Mesenchymal stem cell (in vitro differentiated cells and primary cell): ENCODE data around the gene SPDYC. TPM values are rescaled to one million over a fixed set of nuclear protein-coding genes. Genes with fewer than 3 reads are reported as not detected.

ENCODE experiments used
- DNase-seq: peaks from one replicate; pipeline ENCODE4 v3.0.0-alpha.2; 2013
- H2AFZ ChIP-seq: one replicate; pipeline ENCODE4 v1.6.1; 2013; ENCODE audit warnings: low read depth, mild to moderate bottlenecking, control low read depth, inconsistent platforms, low read length, moderate library complexity
- H2AK5ac ChIP-seq: 2 replicates; pipeline ENCODE4 v1.6.1; 2013; ENCODE audit warnings: low read length, moderate library complexity, mild to moderate bottlenecking, inconsistent platforms; ENCODE audit not compliant: severe bottlenecking
- H2BK120ac ChIP-seq: one replicate; pipeline ENCODE4 v1.6.1; 2013; ENCODE audit warnings: low read depth, mild to moderate bottlenecking, inconsistent platforms, low read length, moderate library complexity
- H2BK12ac ChIP-seq, 2 experiments: one replicate each; pipeline ENCODE4 v1.6.1; 2013; ENCODE audit warnings: inconsistent platforms in 2 of 2, low read length in 2 of 2, mild to moderate bottlenecking in 2 of 2, moderate library complexity in 2 of 2, control low read depth in 1 of 2
- H2BK15ac ChIP-seq: one replicate; pipeline ENCODE4 v1.6.1; 2013; ENCODE audit warnings: mild to moderate bottlenecking, low read depth, inconsistent platforms; ENCODE audit not compliant: poor library complexity, severe bottlenecking
- H2BK5ac ChIP-seq: 2 replicates; pipeline ENCODE4 v1.6.1; 2013; ENCODE audit warnings: low read depth, mild to moderate bottlenecking, low read length, control low read depth, inconsistent platforms; ENCODE audit not compliant: poor library complexity, severe bottlenecking
- H3K14ac ChIP-seq, 2 experiments: one replicate each; pipeline ENCODE4 v1.6.1; 2013; ENCODE audit warnings: inconsistent platforms in 2 of 2, low read length in 2 of 2, control low read depth in 1 of 2, mild to moderate bottlenecking in 1 of 2, moderate library complexity in 1 of 2
- H3K18ac ChIP-seq, 2 experiments: one replicate each; pipeline ENCODE4 v1.6.1; 2013; ENCODE audit warnings: inconsistent platforms in 2 of 2, low read length in 2 of 2, control low read depth in 1 of 2, low read depth in 1 of 2, mild to moderate bottlenecking in 1 of 2
- H3K23ac ChIP-seq, 2 experiments: one replicate each; pipeline ENCODE4 v1.6.1; 2013; ENCODE audit warnings: inconsistent platforms in 2 of 2, low read length in 2 of 2, mild to moderate bottlenecking in 2 of 2, moderate library complexity in 2 of 2, control low read depth in 1 of 2
- H3K27ac ChIP-seq: 2 replicates; pipeline ENCODE4 v1.5.1; 2013; ENCODE audit warnings: mild to moderate bottlenecking, moderate library complexity, low read length, control low read depth, inconsistent platforms; ENCODE audit not compliant: poor library complexity, severe bottlenecking
- H3K27me3 ChIP-seq, 2 experiments: 2 replicates each; pipeline versions ENCODE4 v1.6.1 to v1.7.0; 2013; ENCODE audit warnings: low read length in 2 of 2, mild to moderate bottlenecking in 2 of 2, moderate library complexity in 2 of 2, control low read depth in 1 of 2, inconsistent platforms in 1 of 2; ENCODE audit not compliant: control insufficient read depth in 1 of 2, insufficient read depth in 1 of 2
- H3K36me3 ChIP-seq, 2 experiments: 2 replicates each; pipeline versions ENCODE4 v1.6.1 to v1.7.0; 2013; ENCODE audit warnings: low read length in 2 of 2, control low read depth in 1 of 2, inconsistent platforms in 1 of 2, low read depth in 1 of 2, mild to moderate bottlenecking in 1 of 2; ENCODE audit not compliant: insufficient read depth in 2 of 2, control insufficient read depth in 1 of 2
- H3K4ac ChIP-seq, 2 experiments: one replicate each; pipeline ENCODE4 v1.6.1; 2013; ENCODE audit warnings: inconsistent platforms in 2 of 2, low read length in 2 of 2, mild to moderate bottlenecking in 2 of 2, moderate library complexity in 2 of 2, control low read depth in 1 of 2, low read depth in 1 of 2
- H3K4me1 ChIP-seq: 2 replicates; pipeline ENCODE4 v1.6.1; 2013; ENCODE audit warnings: low read depth, low read length, control low read depth; ENCODE audit not compliant: control insufficient read depth, insufficient read depth
- H3K4me2 ChIP-seq: 2 replicates; pipeline ENCODE4 v1.6.1; 2013; ENCODE audit warnings: low read length, mild to moderate bottlenecking, inconsistent platforms; ENCODE audit not compliant: poor library complexity, severe bottlenecking
- H3K4me3 ChIP-seq, 2 experiments: 2 replicates each; pipeline versions ENCODE4 v1.5.1 to v1.7.0; 2013; ENCODE audit warnings: low read length in 2 of 2, mild to moderate bottlenecking in 2 of 2, control low read depth in 1 of 2, low read depth in 1 of 2; ENCODE audit not compliant: insufficient read depth in 1 of 2
- H3K79me1 ChIP-seq: replicated peaks from 2 replicates; pipeline ENCODE4 v1.6.1; 2013; ENCODE audit warnings: mild to moderate bottlenecking, control low read depth, low read length, inconsistent platforms; ENCODE audit not compliant: poor library complexity, severe bottlenecking
- H3K9ac ChIP-seq: 2 replicates; pipeline ENCODE4 v1.7.0; 2013; ENCODE audit warnings: mild to moderate bottlenecking, low read length, moderate library complexity
- H3K9me3 ChIP-seq: 2 replicates; pipeline ENCODE4 v1.7.0; 2013; ENCODE audit warnings: mild to moderate bottlenecking, low read length; ENCODE audit not compliant: control insufficient read depth
- H4K8ac ChIP-seq: one replicate; pipeline ENCODE4 v1.6.1; 2013; ENCODE audit warnings: inconsistent platforms, mild to moderate bottlenecking, low read length, moderate library complexity
- H4K91ac ChIP-seq: one replicate; pipeline ENCODE4 v1.6.1; 2013; ENCODE audit warnings: mild to moderate bottlenecking, low read length, inconsistent platforms
- WGBS: methylation state at CpG from one replicate; pipeline ENCODE4 v1.1.7; 2013; ENCODE audit warnings: mixed read lengths; 5-methylcytosine and 5-hydroxymethylcytosine counted together
- small RNA-seq: library from polyadenylated mRNA; stranded (forward); fragments of <200 nt; extraction: miRNeasy Mini kit (QIAGEN cat#:217004); gene quantifications from one replicate; pipeline ENCODE3, GENCODE V24; 2013; ENCODE audit warnings: low read depth

SPDYC gene

GRCh38 chr11:65218446-65218845, 48.4 kb downstream of the SPDYC start:
- H2BK5ac ChIP-seq: no peak overlapping the region
- no peak overlapping the region for H3K4me3 ChIP-seq
- H4K8ac ChIP-seq: no peak overlapping the region
- no peak overlapping the region for H3K14ac ChIP-seq
- H4K91ac ChIP-seq: no peak overlapping the region
- 96% methylated on average over 9 of the region's 9 CpGs for WGBS
- H2BK15ac ChIP-seq: no peak overlapping the region
- H3K4me2 ChIP-seq: no peak overlapping the region
- no peak overlapping the region for H2AFZ ChIP-seq
- no peak overlapping the region for H3K9ac ChIP-seq
- H3K27ac ChIP-seq: no peak overlapping the region
- H2BK120ac ChIP-seq: no peak overlapping the region
- no peak overlapping the region for H3K23ac ChIP-seq
- peaks cover 0 to 24% of the 10 kb centered on the region in 2 experiments for H3K36me3 ChIP-seq
- no peaks in the 10 kb centered on the region for H3K27me3 ChIP-seq
- no peak overlapping the region for H3K4ac ChIP-seq
- H3K79me1 ChIP-seq: peaks cover 1% of the 10 kb centered on the region
- H2BK12ac ChIP-seq: no peak overlapping the region
- H3K18ac ChIP-seq: no peak overlapping the region
- no peak for DNase-seq
- H3K9me3 ChIP-seq: no peaks in the 10 kb centered on the region
- H3K4me1 ChIP-seq: peaks cover 14% of the 10 kb centered on the region
- H2AK5ac ChIP-seq: no peak overlapping the region

DNA sequence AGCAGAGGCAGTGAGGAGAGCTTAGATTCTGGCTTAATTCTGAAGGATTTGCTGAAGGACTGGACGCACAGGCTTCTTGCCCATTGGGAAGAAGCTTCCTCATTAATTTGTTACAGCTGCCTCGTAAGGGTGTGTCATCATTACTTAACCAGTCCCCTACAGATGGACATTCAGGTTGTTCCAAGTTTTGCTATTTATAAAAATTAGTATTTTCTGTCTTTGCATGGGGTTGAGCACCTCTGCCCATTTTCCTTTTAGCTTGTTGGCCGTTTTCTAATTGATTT, 49.8 kb downstream of the SPDYC start:
- no peak overlapping the region for H3K4ac ChIP-seq
- peaks cover 1% of the 10 kb centered on the region for H3K79me1 ChIP-seq
- peaks cover 10% of the 10 kb centered on the region for H3K4me1 ChIP-seq
- H4K8ac ChIP-seq: no peak overlapping the region
- no peak overlapping the region for H2BK15ac ChIP-seq
- no peaks in the 10 kb centered on the region for H3K27me3 ChIP-seq
- no peak overlapping the region for H2BK120ac ChIP-seq
- H3K18ac ChIP-seq: no peak overlapping the region
- H3K14ac ChIP-seq: no peak overlapping the region
- H3K4me3 ChIP-seq: no peak overlapping the region
- H4K91ac ChIP-seq: no peak overlapping the region
- H2BK12ac ChIP-seq: no peak overlapping the region
- H3K27ac ChIP-seq: no peak overlapping the region
- H3K23ac ChIP-seq: no peak overlapping the region
- no peak overlapping the region for H2AFZ ChIP-seq
- peaks cover 0 to 20% of the 10 kb centered on the region in 2 experiments for H3K36me3 ChIP-seq
- H3K9ac ChIP-seq: peak overlapping the region; percentile 42
- WGBS: 86% methylated on average over 2 of the region's 3 CpGs
- DNase-seq: no peak
- no peaks in the 10 kb centered on the region for H3K9me3 ChIP-seq
- H3K4me2 ChIP-seq: no peak overlapping the region
- no peak overlapping the region for H2BK5ac ChIP-seq
- no peak overlapping the region for H2AK5ac ChIP-seq

GRCh38 chr11:65221026-65221425, 51.0 kb downstream of the SPDYC start:
- Histone ChIP-seq H2AK5ac (no peak overlapping the region), H3K23ac (no peak overlapping the region), H2BK12ac (no peak overlapping the region), H2BK5ac (no peak overlapping the region), H3K18ac (no peak overlapping the region), H3K4me3 (no peak overlapping the region), H3K14ac (no peak overlapping the region), H2BK120ac (no peak overlapping the region), H3K9ac (no peak overlapping the region), H3K4me1 (peaks cover 19% of the 10 kb centered on the region), H3K27ac (no peak overlapping the region), H2AFZ (no peak overlapping the region), H3K9me3 (no peaks in the 10 kb centered on the region), H4K91ac (no peak overlapping the region), H3K27me3 (no peaks in the 10 kb centered on the region), H3K79me1 (peaks cover 1% of the 10 kb centered on the region), H3K4ac (no peak overlapping the region), H4K8ac (no peak overlapping the region), H2BK15ac (no peak overlapping the region), H3K36me3 (peaks cover 0 to 17% of the 10 kb centered on the region in 2 experiments), H3K4me2 (no peak overlapping the region)
- 89% methylated on average over 5 of the region's 10 CpGs for WGBS
- no peak for DNase-seq

Small RNAs within 50 kb of the gene (small RNA-seq; reads per million reads assigned to genes)
- not detected for gene HIGD1AP10
- gene PDCL2P2: not detected
- gene RNU2-23P: not detected
